Smooth muscle cell (in vitro differentiated cells): ENCODE measurements around the gene SPEM1. TPM values are rescaled to one million over a fixed set of nuclear protein-coding genes. Genes with fewer than 3 reads are reported as not detected.

ENCODE experiments used
- DNase-seq: peaks from one replicate; lab custom pipeline; 2025; ENCODE audit not compliant: unreplicated experiment; lab: John Stamatoyannopoulos, UW
- H2AFZ ChIP-seq: fragments of 200-600 bp; sonication (generic); 2 replicates; pipeline ENCODE4 v1.6.0; 2016; ENCODE audit warnings: antibody characterized with exemption, low read depth, mild to moderate bottlenecking
- H3F3A ChIP-seq: fragments of 200-600 bp; sonication (generic); 2 replicates; pipeline ENCODE4 v1.6.0; 2017; ENCODE audit warnings: antibody characterized with exemption, low read depth
- H3K27ac ChIP-seq: fragments of 200-600 bp; sonication (generic); 2 replicates; pipeline ENCODE4 v1.5.1; 2016; ENCODE audit warnings: low read depth, mild to moderate bottlenecking
- H3K27me3 ChIP-seq: fragments of 200-600 bp; sonication (generic); 2 replicates; pipeline ENCODE4 v1.6.1; 2016; ENCODE audit warnings: low read depth, mild to moderate bottlenecking
- H3K36me3 ChIP-seq: fragments of 200-600 bp; sonication (generic); 2 replicates; pipeline ENCODE4 v1.5.1; 2016; ENCODE audit warnings: low read depth
- H3K4me1 ChIP-seq: fragments of 200-600 bp; sonication (generic); 2 replicates; pipeline ENCODE4 v1.5.1; 2016; ENCODE audit warnings: low read depth
- H3K4me2 ChIP-seq: fragments of 200-600 bp; sonication (generic); 2 replicates; pipeline ENCODE4 v1.6.0; 2016; ENCODE audit warnings: mild to moderate bottlenecking
- H3K4me3 ChIP-seq: fragments of 200-600 bp; sonication (generic); 2 replicates; pipeline ENCODE4 v1.5.1; 2016; ENCODE audit warnings: mild to moderate bottlenecking
- H3K79me2 ChIP-seq: fragments of 200-600 bp; sonication (generic); 2 replicates; pipeline ENCODE4 v1.6.0; 2016; ENCODE audit warnings: low read depth, mild to moderate bottlenecking
- H3K9ac ChIP-seq: fragments of 200-600 bp; sonication (generic); 2 replicates; pipeline ENCODE4 v1.6.0; 2016; ENCODE audit warnings: low read depth
- H3K9me3 ChIP-seq: fragments of 200-600 bp; sonication (generic); replicated peaks from 2 replicates; pipeline ENCODE4 v1.5.1; 2016; ENCODE audit warnings: low read depth
- H4K20me1 ChIP-seq: fragments of 200-600 bp; sonication (generic); 2 replicates; pipeline ENCODE4 v1.6.0; 2016; ENCODE audit warnings: low read depth
- CTCF ChIP-seq: fragments of 200-600 bp; sonication (generic); IDR thresholded peaks from 2 replicates; pipeline ENCODE4 v1.5.1; 2017; ENCODE audit warnings: borderline replicate concordance, mild to moderate bottlenecking, antibody characterized with exemption; ENCODE audit not compliant: insufficient read depth, poor library complexity, severe bottlenecking
- WGBS: methylation state at CpG from one replicate; pipeline ENCODE4 v1.1.7; 2016; ENCODE audit warnings: low lambda C conversion rate; 5-methylcytosine and 5-hydroxymethylcytosine counted together
- polyA plus RNA-seq: library from polyadenylated mRNA; unstranded; fragments of >200 nt; fragmentation: Nextera tagmentation; extraction: Ambion mirVana; gene quantifications from 2 replicates; pipeline ENCODE4 v1.2.1, GENCODE V29; 2016
- total RNA-seq: library from RNA; depleted of rRNA; stranded (reverse); fragments of >200 nt; gene quantifications from 2 replicates; pipeline ENCODE4 v1.2.3, GENCODE V29; 2014

The SPEM1 gene
- total RNA-seq (not detected in 2 replicates), polyA plus RNA-seq (not detected in 2 replicates)

- H3K9me3 ChIP-seq: no peaks in the 10 kb centered on the region
- no peak within 1 kb of the TSS for H3K9ac ChIP-seq
- WGBS: 94% methylated on average over 17 of the region's 17 CpGs
- no peaks in the 10 kb centered on the region for H3F3A ChIP-seq
- H3K27ac ChIP-seq: no peak within 1 kb of the TSS
- no peak within 1 kb of the TSS for H2AFZ ChIP-seq
- no peaks in the 10 kb centered on the region for H3K79me2 ChIP-seq
- TF ChIP-seq CTCF: no peak
- H3K4me1 ChIP-seq: no peaks in the 10 kb centered on the region
- H3K36me3 ChIP-seq: no peaks in the 10 kb centered on the region
- H3K4me2 ChIP-seq: no peak within 1 kb of the TSS
- no peak for DNase-seq
- H3K27me3 ChIP-seq: no peaks in the 10 kb centered on the region
- peaks cover 5% of the 10 kb centered on the region for H4K20me1 ChIP-seq
- H3K4me3 ChIP-seq: no peak within 1 kb of the TSS
Measured at GRCh38 chr17:7419819-7420610, at the start of gene SPEM1. Gene SPEM1, plus strand, starts transcription at chr17:7420324. Its CDS starts 61 bp downstream, at chr17:7420385.

- Histone ChIP-seq H3K27me3 (no peaks in the 10 kb centered on the region), H3K9ac (no peak overlapping the region), H3K4me1 (no peaks in the 10 kb centered on the region), H3K9me3 (no peaks in the 10 kb centered on the region), H3K27ac (no peak overlapping the region), H3K4me3 (no peak overlapping the region), H3F3A (no peaks in the 10 kb centered on the region), H3K79me2 (no peaks in the 10 kb centered on the region), H4K20me1 (no peaks in the 10 kb centered on the region), H3K36me3 (no peaks in the 10 kb centered on the region), H2AFZ (no peak overlapping the region), H3K4me2 (no peak overlapping the region)
- 95% methylated on average over 4 of the region's 4 CpGs for WGBS
- no peak for TF ChIP-seq CTCF
- no peak for DNase-seq
Measured at GRCh38 chr17:7370853-7371252, 49.3 kb upstream of the SPEM1 start.

GRCh38 chr17:7374353-7374752 lies 45.8 kb upstream of the SPEM1 start:
- Histone ChIP-seq H2AFZ (no peak overlapping the region), H3K9ac (no peak overlapping the region), H3K4me1 (no peaks in the 10 kb centered on the region), H3K27ac (no peak overlapping the region), H3K9me3 (no peaks in the 10 kb centered on the region), H3F3A (no peaks in the 10 kb centered on the region), H3K36me3 (no peaks in the 10 kb centered on the region), H4K20me1 (no peaks in the 10 kb centered on the region), H3K27me3 (no peaks in the 10 kb centered on the region), H3K4me2 (no peak overlapping the region), H3K4me3 (no peak overlapping the region), H3K79me2 (no peaks in the 10 kb centered on the region)
- TF ChIP-seq CTCF: no peak
- WGBS: 98% methylated on average over 2 of the region's 2 CpGs
- DNase-seq: no peak

GRCh38 chr17:7379134-7379533 lies 41.0 kb upstream of the SPEM1 start:
- H3K4me3 ChIP-seq: no peak overlapping the region
- no peak overlapping the region for H3K27ac ChIP-seq
- peaks cover 22% of the 10 kb centered on the region for H3K27me3 ChIP-seq
- no peak overlapping the region for H3K9ac ChIP-seq
- no peaks in the 10 kb centered on the region for H4K20me1 ChIP-seq
- no peak for TF ChIP-seq CTCF
- H3K4me2 ChIP-seq: no peak overlapping the region
- H3K36me3 ChIP-seq: no peaks in the 10 kb centered on the region
- H2AFZ ChIP-seq: no peak overlapping the region
- H3K79me2 ChIP-seq: no peaks in the 10 kb centered on the region
- H3F3A ChIP-seq: no peaks in the 10 kb centered on the region
- H3K4me1 ChIP-seq: peaks cover 16% of the 10 kb centered on the region
- H3K9me3 ChIP-seq: no peaks in the 10 kb centered on the region
- DNase-seq: no peak
- WGBS: 98% methylated on average over 3 of the region's 3 CpGs
